HG02852 (cell line): ENCODE data around the gene RPS26.
"Not testable (repeated sequence)": the region's sequence is repeated elsewhere in the genome, so short reads cannot be mapped to it uniquely, and the experiment has no call there.

Experiments
- ATAC-seq: cut with Tn5 transposase; IDR thresholded peaks from one replicate; pipeline ENCODE4 v1.9.1; 2021; ENCODE audit warnings: mild to moderate bottlenecking, moderate library complexity; ENCODE audit not compliant: unreplicated experiment

RPS26 gene

GRCh38 chr12:56041552-56042429 is at the start of gene RPS26:
RPS26 (plus strand) TSS chr12:56041918; CDS start chr12:56042167, 249 bp downstream.
- ATAC-seq, result peak; percentile 92

- no peak for ATAC-seq
These were observed 48.4 kb upstream of the RPS26 start for GRCh38 chr12:55993230-55993853.

- no peak for ATAC-seq
These were observed 46.4 kb upstream of the RPS26 start for GRCh38 chr12:55995366-55995765.

- ATAC-seq, result no peak
These were observed 45.5 kb upstream of the RPS26 start for GRCh38 chr12:55996201-55996714.

GRCh38 chr12:55996715-55997534 is 44.8 kb upstream of the RPS26 start, which contains the start of gene SUOX:
SUOX (plus strand) TSS chr12:55997276; CDS start chr12:56002222, 4,946 bp downstream.
- peak; percentile 100 for ATAC-seq

- ATAC-seq, result no peak
These were observed 44.2 kb upstream of the RPS26 start for GRCh38 chr12:55997535-55997859.

GRCh38 chr12:55999522-55999921 is 42.2 kb upstream of the RPS26 start:
- not testable (repeated sequence) for ATAC-seq

- ATAC-seq, result not testable (repeated sequence)
These were observed 41.6 kb upstream of the RPS26 start for GRCh38 chr12:55999999-56000540.

- no peak for ATAC-seq
These were observed 40.1 kb upstream of the RPS26 start for GRCh38 chr12:56001487-56002100.

- ATAC-seq, result not testable (repeated sequence)
These were observed 38.3 kb upstream of the RPS26 start for GRCh38 chr12:56003376-56003775.

GRCh38 chr12:56004211-56004610 is 37.5 kb upstream of the RPS26 start:
- ATAC-seq, result no peak

GRCh38 chr12:56007564-56008559 is 33.9 kb upstream of the RPS26 start:
- peak; percentile 49 for ATAC-seq

GRCh38 chr12:56010111-56010570 is 31.6 kb upstream of the RPS26 start:
- ATAC-seq, result no peak

GRCh38 chr12:56011509-56012090 is 30.1 kb upstream of the RPS26 start:
- ATAC-seq, result no peak

- ATAC-seq, result no peak
These were observed 28.2 kb upstream of the RPS26 start for GRCh38 chr12:56013482-56013881.

GRCh38 chr12:56014205-56014604 is 27.5 kb upstream of the RPS26 start:
- ATAC-seq, result no peak

GRCh38 chr12:56017181-56017580 is 24.5 kb upstream of the RPS26 start:
- ATAC-seq, result no peak

GRCh38 chr12:56018356-56018755 is 23.4 kb upstream of the RPS26 start:
- ATAC-seq, result no peak
